A673 (cell line): Measurements from ENCODE around the gene RPS26. TPM values are rescaled to one million over a fixed set of nuclear protein-coding genes. Genes with fewer than 3 reads are reported as not detected.
A peak's percentile ranks its signal among the peaks of the same experiment; 100 is the strongest.

Experiments used
- BruUV-seq: library from RNA; stranded (reverse); fragments of 400-500 nt; replicated peaks from 2 replicates; lab custom pipeline; 2021; lab: Mats Ljungman, UMichigan
- CTCF ChIA-PET: fragments of 300-600 bp; sonication (Branson Sonifier 250); formaldehyde crosslinking; loops from one replicate; lab custom pipeline; 2022; ENCODE audit warnings: antibody characterized with exemption; lab: Charles Lee
- POLR2A ChIA-PET: fragments of 300-600 bp; sonication (Branson Sonifier 250); formaldehyde crosslinking; loops from one replicate; lab custom pipeline; 2022; ENCODE audit warnings: antibody characterized with exemption; ENCODE audit not compliant: low non-redundant PET; lab: Charles Lee
- DNase-seq: peaks from one replicate; pipeline ENCODE4 v3.0.0-alpha.2; 2015; ENCODE audit warnings: low spot score
- H3K27ac ChIP-seq: fragments of 200-600 bp; sonication (generic); 2 replicates; pipeline ENCODE4 v1.5.1; 2016; ENCODE audit warnings: mixed run types, low read depth, mild to moderate bottlenecking, mixed read lengths, antibody characterized with exemption, low read length; ENCODE audit not compliant: poor library complexity, severe bottlenecking
- H3K27me3 ChIP-seq: fragments of 200-600 bp; sonication (generic); replicated peaks from 2 replicates; pipeline ENCODE4 v1.6.1; 2017; ENCODE audit warnings: mixed run types, low read depth, mild to moderate bottlenecking, mixed read lengths, antibody characterized with exemption, low read length; ENCODE audit not compliant: insufficient read depth, poor library complexity
- H3K36me3 ChIP-seq: fragments of 200-600 bp; sonication (generic); 2 replicates; pipeline ENCODE4 v1.6.1; 2016; ENCODE audit warnings: mixed run types, mild to moderate bottlenecking, mixed read lengths, antibody characterized with exemption, low read length; ENCODE audit not compliant: insufficient read depth, poor library complexity, severe bottlenecking
- H3K4me1 ChIP-seq: fragments of 200-600 bp; sonication (generic); 2 replicates; pipeline ENCODE4 v1.6.1; 2017; ENCODE audit warnings: mixed run types, mild to moderate bottlenecking, mixed read lengths, antibody characterized with exemption, low read length; ENCODE audit not compliant: insufficient read depth, poor library complexity, severe bottlenecking
- H3K4me3 ChIP-seq: fragments of 200-600 bp; sonication (generic); 2 replicates; pipeline ENCODE4 v1.5.1; 2016; ENCODE audit warnings: low read depth, mixed run types, mild to moderate bottlenecking, mixed read lengths, low read length; ENCODE audit not compliant: poor library complexity, severe bottlenecking
- H3K9me3 ChIP-seq: fragments of 200-600 bp; sonication (generic); 2 replicates; pipeline ENCODE4 v1.6.1; 2016; ENCODE audit warnings: mixed run types, low read depth, mild to moderate bottlenecking, mixed read lengths, antibody characterized with exemption, low read length; ENCODE audit not compliant: poor library complexity, severe bottlenecking
- CTCF ChIP-seq: fragments of 300-800, 200-600 bp; sonication (generic); conservative IDR thresholded peaks from 2 replicates; pipeline ENCODE4 v1.5.1; 2017; ENCODE audit warnings: low read depth, mild to moderate bottlenecking, antibody characterized with exemption, low read length, moderate library complexity, mixed read lengths
- EZH2 ChIP-seq: fragments of 200-600 bp; sonication (generic); IDR thresholded peaks from 2 replicates; pipeline ENCODE4 v1.6.1; 2017; ENCODE audit warnings: borderline replicate concordance, low read depth, mild to moderate bottlenecking, mixed read lengths, antibody characterized with exemption, low read length; ENCODE audit not compliant: poor library complexity, severe bottlenecking
- intact Hi-C: fragments of 100-400 bp; cut with micrococcal nuclease; formaldehyde crosslinking; loops from one replicate; pipeline ENCODE4 v1.10.0; 2022; ENCODE audit not compliant: unreplicated experiment
- total RNA-seq: library from RNA; stranded (reverse); gene quantifications from 2 replicates; pipeline ENCODE4 v1.2.3, GENCODE V29; 2021

RPS26 gene
- total RNA-seq, 1 experiment from 2014 or later = 69.9 TPM

GRCh38 chr12:56084958-56085543 lies 43.3 kb downstream of the RPS26 start:
- no peak for TF ChIP-seq EZH2
- TF ChIP-seq CTCF = peak; percentile 72
- Histone ChIP-seq H3K36me3 (no peaks in the 10 kb centered on the region), H3K27ac (no peak overlapping the region), H3K9me3 (no peaks in the 10 kb centered on the region), H3K4me3 (no peak overlapping the region), H3K27me3 (no peaks in the 10 kb centered on the region), H3K4me1 (no peaks in the 10 kb centered on the region)
- peak; percentile 54 for DNase-seq
- CTCF ChIA-PET = interaction anchor here (0.5 to 1.5 kb wide), 6 partner anchors 11 to 410 kb away, joined by 4 to 6 read pairs (median 5); partner anchors contain the start of gene PA2G4
- intact Hi-C loops = no loop called here
- no TSS peak for BruUV-seq
- POLR2A ChIA-PET = no interaction called here

- no TSS peak for BruUV-seq
- Histone ChIP-seq H3K4me1 (no peaks in the 10 kb centered on the region), H3K27me3 (no peaks in the 10 kb centered on the region), H3K36me3 (no peaks in the 10 kb centered on the region), H3K9me3 (no peaks in the 10 kb centered on the region), H3K4me3 (no peak overlapping the region), H3K27ac (no peak overlapping the region)
- ChIA-PET CTCF (interaction anchor here (1.1 to 1.5 kb wide), 2 partner anchors 13 to 18 kb away, joined by 5 read pairs; partner anchors contain the start of gene PA2G4), POLR2A (no interaction called here)
- no peak for TF ChIP-seq EZH2
- no peak for TF ChIP-seq CTCF
- intact Hi-C loops = no loop called here
- DNase-seq = no peak
These were observed 44.4 kb downstream of the RPS26 start for GRCh38 chr12:56086096-56086495.

GRCh38 chr12:56086608-56087007 lies 44.9 kb downstream of the RPS26 start:
- CTCF ChIA-PET = no interaction called here
- TF ChIP-seq EZH2 (no peak), CTCF (no peak)
- no peak for DNase-seq
- Histone ChIP-seq H3K4me3 (no peak overlapping the region), H3K36me3 (no peaks in the 10 kb centered on the region), H3K4me1 (no peaks in the 10 kb centered on the region), H3K27me3 (no peaks in the 10 kb centered on the region), H3K27ac (no peak overlapping the region), H3K9me3 (no peaks in the 10 kb centered on the region)
- no TSS peak for BruUV-seq
- POLR2A ChIA-PET = no interaction called here
- intact Hi-C loops = no loop called here
